Measurements from ENCODE around the gene CDC37L1. TPM values are rescaled to one million over a fixed set of nuclear protein-coding genes. Genes with fewer than 3 reads are reported as not detected.
A peak's percentile ranks its signal among the peaks of the same experiment; 100 is the strongest.

CDC37L1 gene
- total RNA-seq, 6 experiments from 2014 or later, result 20.9 to 42.4 (median 30.8) TPM

GRCh38 chr9:4713849-4714248 is 34.5 kb downstream of the CDC37L1 start:
- no peak for DNase-seq
- no peak for TF ChIP-seq CTCF (IDR thresholded peaks at IDR 0.05)
- TF ChIP-seq POLR2A (IDR thresholded peaks at IDR 0.05), result no peak
- no peaks in the 10 kb centered on the region for H3K9me3 ChIP-seq
- no peak overlapping the region for H3K4me3 ChIP-seq
- ATAC-seq, result peak in 2 of 4 donors; percentile 20 to 44
- H3K36me3 ChIP-seq, result peaks cover 0 to 68% (median 31%) of the 10 kb centered on the region in 4 donors
- H3K27ac ChIP-seq, result no peak overlapping the region
- 54% methylated on average over 6 of the region's 7 CpGs for WGBS (ENCODE audit: insufficient coverage, low coverage, low lambda C conversion rate, missing lambda C conversion rate)
- intact Hi-C loops (cut with DNase I), result no loop called here
- no peaks in the 10 kb centered on the region for H3K4me1 ChIP-seq
- no peaks in the 10 kb centered on the region for H3K27me3 ChIP-seq

- Histone ChIP-seq H3K4me1 (no peaks in the 10 kb centered on the region), H3K27me3 (no peaks in the 10 kb centered on the region), H3K36me3 (peaks cover 0 to 73% (median 35%) of the 10 kb centered on the region in 4 donors), H3K4me3 (no peak overlapping the region), H3K27ac (no peak overlapping the region), H3K9me3 (no peaks in the 10 kb centered on the region)
- 95% methylated on average over 9 of the region's 9 CpGs for WGBS (ENCODE audit: insufficient coverage, low coverage, low lambda C conversion rate, missing lambda C conversion rate)
- DNase-seq (no peak), ATAC-seq (no peak)
- intact Hi-C loops (cut with DNase I), result no loop called here
- no peak for TF ChIP-seq CTCF (IDR thresholded peaks at IDR 0.05)
- no peak for TF ChIP-seq POLR2A (IDR thresholded peaks at IDR 0.05)
Measured at GRCh38 chr9:4714266-4715016, 35.1 kb downstream of the CDC37L1 start.

- Histone ChIP-seq H3K27ac (no peak overlapping the region), H3K27me3 (no peaks in the 10 kb centered on the region), H3K4me3 (no peak overlapping the region), H3K36me3 (peaks cover 0 to 73% (median 36%) of the 10 kb centered on the region in 4 donors), H3K9me3 (no peaks in the 10 kb centered on the region), H3K4me1 (no peaks in the 10 kb centered on the region)
- TF ChIP-seq CTCF (IDR thresholded peaks at IDR 0.05) (no peak), POLR2A (IDR thresholded peaks at IDR 0.05) (no peak)
- DNase-seq, result no peak
- intact Hi-C loops (cut with DNase I), result no loop called here
- no peak for ATAC-seq
- WGBS (ENCODE audit: insufficient coverage, low coverage, low lambda C conversion rate, missing lambda C conversion rate), result 100% methylated on average over 1 of the region's 1 CpG
Measured at GRCh38 chr9:4716163-4716562, 36.8 kb downstream of the CDC37L1 start.

- no peaks in the 10 kb centered on the region for H3K4me1 ChIP-seq
- intact Hi-C loops (cut with DNase I), result no loop called here
- TF ChIP-seq POLR2A (IDR thresholded peaks at IDR 0.05) (no peak), CTCF (IDR thresholded peaks at IDR 0.05) (no peak)
- H3K27me3 ChIP-seq, result no peaks in the 10 kb centered on the region
- no peak overlapping the region for H3K27ac ChIP-seq
- no peak overlapping the region for H3K4me3 ChIP-seq
- peaks cover 0 to 68% (median 41%) of the 10 kb centered on the region in 4 donors for H3K36me3 ChIP-seq
- no peak for DNase-seq
- WGBS (ENCODE audit: insufficient coverage, low coverage, low lambda C conversion rate, missing lambda C conversion rate), result 95% methylated on average over 4 of the region's 4 CpGs
- ATAC-seq, result no peak
- H3K9me3 ChIP-seq, result no peaks in the 10 kb centered on the region
Measured at GRCh38 chr9:4717815-4718214, 38.4 kb downstream of the CDC37L1 start.
